Activated CD4-positive, alpha-beta T cell treated with anti-CD3 and anti-CD28 coated beads, Interleukin-2, amount 50 U/mL, for 4 hours (primary cell): ENCODE results near the gene CDC42BPB.
A peak's percentile ranks its signal among the peaks of the same experiment; 100 is the strongest.

Experiments used
- DNase-seq, 2 experiments: peaks; one replicate each; pipeline ENCODE4 v3.0.0-alpha.2; 2020

Gene CDC42BPB

DNA sequence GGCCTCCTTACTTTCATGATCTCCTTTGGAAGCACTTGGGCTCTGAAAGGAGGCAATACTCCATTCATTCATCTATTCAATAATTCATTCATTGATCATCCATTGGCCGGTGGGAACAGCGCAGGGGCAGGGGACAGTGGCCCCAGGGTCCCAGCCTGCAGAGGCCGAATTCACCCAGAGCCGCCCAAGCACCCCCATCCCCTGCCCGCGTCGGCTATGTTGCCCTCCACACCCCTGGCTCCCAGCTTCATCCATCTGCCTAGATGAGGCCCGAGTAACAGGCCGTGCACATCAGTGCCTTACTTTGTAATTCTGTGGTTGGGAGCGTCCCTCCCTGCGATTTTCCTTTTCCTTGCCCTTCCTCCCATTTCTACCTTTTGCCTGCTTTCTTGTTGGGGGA is 131.7 kb downstream of the CDC42BPB start:
- DNase-seq, result no peak

DNA sequence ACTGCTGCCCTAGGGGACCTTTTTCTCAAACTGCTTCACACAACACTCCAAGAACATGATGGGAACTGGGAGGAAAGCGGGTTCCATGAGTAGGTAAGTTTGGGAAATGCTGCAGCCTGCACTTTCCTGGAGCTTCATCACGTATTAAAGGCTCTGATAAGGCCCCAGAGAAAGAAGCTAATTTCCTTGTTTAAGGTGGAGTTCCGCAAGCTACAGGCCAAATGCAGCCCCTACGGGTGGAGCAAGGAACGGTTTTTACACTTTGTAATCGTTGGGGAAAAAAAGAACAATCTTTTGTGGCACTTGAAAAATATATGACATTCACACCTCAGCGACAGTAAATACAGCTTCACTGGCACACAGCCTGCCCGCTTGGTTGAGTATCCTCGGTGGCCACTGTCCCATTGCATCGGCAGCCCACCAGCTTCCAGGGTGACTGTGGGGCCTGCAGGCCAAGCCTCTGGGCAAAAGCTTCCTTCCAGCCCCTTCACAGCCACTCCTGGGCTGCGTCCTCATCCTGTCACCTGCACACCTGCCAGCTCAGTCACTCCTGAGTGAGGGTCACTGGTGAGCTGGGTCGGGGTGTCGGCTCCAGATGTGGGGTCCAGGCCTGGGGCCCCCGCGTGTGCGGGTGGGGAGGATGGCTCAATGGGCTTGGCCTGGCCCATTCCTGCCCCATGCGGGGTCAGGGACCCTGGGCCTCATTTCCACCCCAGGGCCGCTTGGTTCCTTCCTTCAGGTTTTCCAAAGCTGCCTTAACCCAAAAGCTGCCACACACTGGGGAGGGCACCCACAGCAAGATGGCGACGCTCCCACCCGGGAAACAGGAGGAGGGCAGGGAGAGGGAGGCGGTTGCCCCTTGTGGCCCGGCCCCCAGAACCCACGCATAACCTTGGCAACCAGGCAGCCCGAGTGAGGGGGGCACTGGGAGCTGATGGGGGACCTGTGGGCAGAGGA is 132.4 kb downstream of the CDC42BPB start:
- DNase-seq, result no peak

DNA sequence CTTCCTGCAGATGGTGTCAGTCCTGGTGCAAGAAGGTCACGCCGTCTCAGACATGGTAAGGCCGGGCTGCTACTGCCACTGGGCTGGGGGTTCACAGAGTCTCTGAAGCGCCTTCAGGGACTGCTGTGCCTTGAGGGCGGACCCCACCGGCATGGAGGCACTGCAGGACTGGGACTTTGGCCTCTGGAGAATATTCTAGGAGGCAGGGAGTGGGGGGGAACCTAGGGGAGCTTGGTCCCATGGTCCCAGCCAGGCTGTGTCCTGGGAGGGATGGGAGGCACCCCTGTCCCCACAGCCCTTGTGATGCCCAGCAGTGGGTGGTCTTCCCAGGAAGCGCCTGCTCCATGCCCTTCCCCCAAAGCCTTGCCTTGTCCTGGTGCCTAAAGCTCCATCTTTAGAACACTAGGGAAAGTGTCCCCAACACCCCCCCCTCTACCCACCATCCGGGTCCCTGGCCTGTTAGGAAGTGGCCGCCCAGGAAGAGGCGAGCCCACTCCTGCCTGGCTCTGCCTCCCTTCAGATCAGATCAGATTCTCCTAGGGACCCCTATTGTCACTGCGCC is 133.3 kb downstream of the CDC42BPB start:
- DNase-seq, result no peak

DNA sequence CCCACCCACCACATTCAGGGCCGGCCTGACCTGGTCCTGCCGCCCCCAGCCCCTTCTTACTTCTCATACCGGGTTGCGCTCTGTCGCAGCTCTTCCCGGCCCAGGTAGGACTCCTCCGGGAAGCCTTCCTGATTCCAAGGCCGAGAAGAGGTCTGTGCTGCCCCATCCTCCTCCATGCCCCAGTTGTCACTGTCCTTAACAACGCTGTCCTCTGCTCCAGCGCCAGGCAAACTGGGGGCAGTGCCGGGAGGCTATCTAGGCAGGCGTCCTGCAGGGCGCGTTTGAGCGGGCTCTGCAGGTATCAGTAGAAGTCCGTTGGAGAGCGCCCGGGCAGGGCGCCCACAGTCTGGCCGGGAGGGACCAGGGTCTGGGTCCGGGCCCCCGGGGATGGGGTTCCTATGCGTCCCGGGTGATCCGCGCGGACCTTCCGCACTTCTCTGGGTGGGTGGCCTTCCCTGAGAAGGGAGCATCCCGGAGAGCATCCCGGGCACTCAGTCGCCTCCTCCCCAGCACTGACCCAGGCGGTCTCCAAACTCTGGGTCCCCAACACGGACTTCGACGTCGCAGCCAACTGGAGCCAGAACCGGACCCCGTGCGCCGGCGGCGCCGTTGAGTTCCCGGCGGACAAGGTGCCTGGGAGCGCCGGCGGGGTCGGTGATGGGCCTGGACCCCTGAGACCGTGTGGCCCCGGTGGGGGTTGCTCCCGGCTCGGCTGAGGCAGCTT is 134.0 kb downstream of the CDC42BPB start:
- no peak for DNase-seq

DNA sequence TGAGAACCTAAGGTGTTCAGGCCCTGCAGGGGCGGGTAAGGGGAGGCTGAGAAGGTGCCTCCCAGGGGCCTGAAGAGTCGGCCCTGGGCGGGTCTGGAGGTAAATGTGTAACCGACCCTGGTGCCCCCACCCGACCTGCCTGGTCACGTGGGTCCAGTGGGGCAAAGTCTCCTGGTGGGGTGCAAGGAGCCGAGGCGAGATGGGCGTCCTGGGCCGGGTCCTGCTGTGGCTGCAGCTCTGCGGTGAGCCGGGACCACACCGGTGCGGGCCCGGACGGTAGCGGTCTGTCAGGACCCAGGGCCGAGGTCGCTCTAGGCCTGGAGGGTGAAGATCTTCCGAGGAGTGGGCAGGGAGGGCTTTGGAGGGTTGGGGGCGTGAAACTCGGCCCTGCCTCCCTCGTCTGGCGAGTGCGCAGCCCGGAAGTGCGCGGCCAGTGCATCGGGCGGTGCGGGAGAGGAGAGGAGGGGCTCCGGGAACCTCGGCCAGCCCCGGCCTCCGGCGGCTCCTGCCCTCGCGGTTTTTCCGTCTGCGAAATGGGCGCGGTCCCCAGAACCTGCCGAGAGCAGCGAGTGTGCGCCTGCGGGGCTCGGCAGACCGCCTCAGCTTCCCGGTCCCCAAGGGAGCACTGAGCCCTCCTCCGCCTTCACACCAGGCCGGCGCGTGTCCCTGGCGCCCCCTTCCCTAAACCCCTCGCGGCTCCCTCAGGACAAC is 134.7 kb downstream of the CDC42BPB start, which contains the start of gene AMN:
Gene AMN (plus strand): TSS at position 174 of the 711 bp plus-strand sequence. CDS start 26 bp downstream, at position 200.
- DNase-seq, result no peak

DNA sequence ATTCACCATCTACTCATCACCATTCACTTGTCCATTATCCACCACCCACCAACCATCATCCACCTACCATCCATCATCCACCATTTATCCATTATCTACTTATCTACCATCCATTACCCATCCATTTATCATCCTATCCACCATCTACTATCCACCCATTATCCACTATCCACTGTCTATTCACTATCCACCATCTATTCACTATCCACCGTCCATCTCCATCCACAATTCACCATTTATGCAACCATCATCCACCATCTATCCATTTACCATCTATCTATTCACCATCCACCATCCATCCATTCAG is 136.4 kb downstream of the CDC42BPB start:
- no peak for DNase-seq

DNA sequence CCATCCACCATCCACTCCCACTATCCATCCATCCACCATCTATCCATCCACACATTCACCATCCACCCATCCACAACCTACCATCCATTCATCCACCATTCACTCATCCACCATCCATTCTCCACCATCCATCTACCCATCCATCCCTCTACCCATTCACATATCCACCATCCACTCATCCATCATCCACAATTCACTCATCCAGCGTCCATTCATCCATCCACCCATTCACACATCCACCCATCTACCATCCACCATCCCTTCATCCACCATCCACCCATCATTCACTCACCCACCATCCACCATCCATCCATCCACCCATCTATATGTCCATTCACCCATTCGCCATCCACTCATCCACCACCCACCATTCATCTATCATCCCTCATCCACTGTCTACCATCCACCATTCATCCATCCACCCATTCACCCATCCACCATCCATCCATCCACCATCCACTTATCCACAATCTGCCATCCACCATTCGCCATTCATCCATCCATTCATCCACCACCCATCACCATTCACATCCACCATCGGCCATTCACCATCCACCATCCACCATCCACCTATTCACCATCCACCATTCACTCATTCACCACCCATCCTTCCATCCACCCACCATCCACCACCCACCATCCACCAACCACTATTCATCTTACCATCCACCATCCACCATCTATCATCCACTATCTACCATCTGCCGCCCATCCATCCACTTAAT is 136.9 kb downstream of the CDC42BPB start:
- no peak for DNase-seq

DNA sequence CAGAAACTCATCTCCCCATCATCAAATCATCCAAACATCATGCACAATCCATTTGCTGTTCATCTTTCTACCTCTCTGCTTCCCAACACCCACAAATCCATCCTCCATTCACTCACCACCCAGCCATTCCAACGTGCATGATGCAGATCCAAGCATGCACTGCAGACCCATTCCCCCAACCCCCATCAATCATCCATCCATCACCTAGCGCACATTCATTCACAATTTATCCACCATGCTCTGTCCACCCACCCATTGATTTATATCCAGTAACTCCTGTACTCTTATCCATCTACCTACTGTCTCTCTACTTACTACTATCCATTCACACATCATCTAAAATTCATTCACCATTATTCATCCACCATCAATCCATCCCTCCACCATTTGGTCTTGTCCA is 138.9 kb downstream of the CDC42BPB start:
- DNase-seq, result no peak

DNA sequence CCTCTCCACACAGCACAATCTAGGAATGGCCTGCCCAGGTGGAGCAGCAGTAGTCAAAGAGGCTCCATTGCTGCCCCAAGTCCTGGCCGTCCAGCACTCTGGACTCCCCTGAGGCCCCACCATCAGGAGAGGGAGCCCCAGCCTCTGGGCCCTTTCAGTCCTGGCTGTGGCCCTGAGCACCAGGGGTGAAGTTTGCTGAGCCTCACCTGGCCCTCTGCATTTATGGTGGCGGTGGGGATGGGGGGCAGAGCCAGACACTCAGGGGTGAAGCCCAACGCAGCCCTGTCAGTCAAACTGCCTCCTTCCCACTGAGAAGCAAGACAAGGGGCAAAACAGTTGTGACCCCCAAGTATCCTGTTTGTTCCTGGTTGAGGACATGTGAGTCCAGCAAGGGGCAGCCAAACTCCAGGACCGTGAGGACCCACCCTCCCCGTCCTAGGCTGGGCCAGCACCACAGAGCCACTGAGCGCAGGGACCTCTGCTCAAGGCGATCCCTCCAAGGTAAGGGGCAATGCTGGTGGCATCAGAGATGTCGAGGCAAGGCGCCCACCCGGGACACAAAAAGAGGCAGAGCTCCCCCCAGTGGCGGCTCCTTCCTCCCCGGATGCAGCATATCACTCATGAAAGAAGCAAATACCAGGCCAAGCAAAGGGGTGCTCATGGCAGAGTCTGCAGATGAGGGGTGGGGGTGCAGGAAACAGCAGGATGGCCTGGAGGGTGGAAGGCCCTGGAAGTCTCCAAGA is 139.7 kb downstream of the CDC42BPB start:
- peak; percentile 44 to 58 for DNase-seq

DNA sequence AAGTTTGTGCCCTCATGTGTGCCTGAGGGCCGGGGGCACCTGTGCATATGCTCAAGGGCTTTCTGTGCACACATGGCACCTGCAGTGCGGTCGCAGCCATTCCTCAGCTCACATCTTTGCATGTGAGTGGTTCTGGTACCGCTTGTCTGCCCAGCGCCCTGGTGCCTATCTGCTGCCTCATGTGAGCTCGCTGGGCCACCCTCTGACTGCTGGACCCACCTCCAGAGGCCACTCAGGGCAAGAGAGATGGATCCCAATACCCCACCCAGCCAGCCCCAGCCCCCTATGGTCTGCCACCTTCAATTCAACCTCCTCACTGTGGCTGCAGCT is 140.3 kb downstream of the CDC42BPB start:
- no peak for DNase-seq

DNA sequence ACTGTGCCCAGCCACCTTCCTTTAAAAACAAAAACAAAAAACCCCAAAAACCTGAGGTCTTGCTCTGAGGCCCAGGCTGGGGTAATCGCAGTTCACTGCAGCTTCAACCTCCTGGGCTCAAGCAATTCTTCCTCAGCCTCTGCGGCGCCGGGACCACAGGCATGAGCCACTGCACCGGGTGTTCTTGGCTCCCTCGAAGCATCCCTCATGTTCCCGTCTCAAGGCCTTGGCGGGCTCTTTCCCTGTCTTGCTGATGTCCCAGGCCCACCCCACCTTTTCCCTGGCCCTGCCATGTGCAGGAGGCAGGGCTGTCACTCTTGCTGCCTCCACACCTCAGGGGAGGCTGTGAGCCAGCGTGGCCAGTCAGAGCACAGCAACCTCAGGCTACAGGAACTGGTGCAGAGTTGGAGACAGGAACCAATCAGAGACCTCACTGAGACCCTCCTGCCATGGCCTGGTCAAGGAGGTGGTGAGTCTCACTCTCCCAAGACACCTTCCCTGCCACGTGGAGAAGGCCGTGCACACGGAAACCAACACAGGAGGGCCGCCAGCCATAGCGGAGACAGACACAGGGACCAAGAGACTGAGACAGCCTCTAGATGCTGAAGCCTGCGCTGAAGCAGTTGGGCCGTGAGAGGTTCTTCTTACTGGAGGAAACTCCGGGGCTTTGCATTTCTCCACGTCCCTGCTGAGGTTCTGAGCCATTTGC is 140.8 kb downstream of the CDC42BPB start:
- no peak for DNase-seq

DNA sequence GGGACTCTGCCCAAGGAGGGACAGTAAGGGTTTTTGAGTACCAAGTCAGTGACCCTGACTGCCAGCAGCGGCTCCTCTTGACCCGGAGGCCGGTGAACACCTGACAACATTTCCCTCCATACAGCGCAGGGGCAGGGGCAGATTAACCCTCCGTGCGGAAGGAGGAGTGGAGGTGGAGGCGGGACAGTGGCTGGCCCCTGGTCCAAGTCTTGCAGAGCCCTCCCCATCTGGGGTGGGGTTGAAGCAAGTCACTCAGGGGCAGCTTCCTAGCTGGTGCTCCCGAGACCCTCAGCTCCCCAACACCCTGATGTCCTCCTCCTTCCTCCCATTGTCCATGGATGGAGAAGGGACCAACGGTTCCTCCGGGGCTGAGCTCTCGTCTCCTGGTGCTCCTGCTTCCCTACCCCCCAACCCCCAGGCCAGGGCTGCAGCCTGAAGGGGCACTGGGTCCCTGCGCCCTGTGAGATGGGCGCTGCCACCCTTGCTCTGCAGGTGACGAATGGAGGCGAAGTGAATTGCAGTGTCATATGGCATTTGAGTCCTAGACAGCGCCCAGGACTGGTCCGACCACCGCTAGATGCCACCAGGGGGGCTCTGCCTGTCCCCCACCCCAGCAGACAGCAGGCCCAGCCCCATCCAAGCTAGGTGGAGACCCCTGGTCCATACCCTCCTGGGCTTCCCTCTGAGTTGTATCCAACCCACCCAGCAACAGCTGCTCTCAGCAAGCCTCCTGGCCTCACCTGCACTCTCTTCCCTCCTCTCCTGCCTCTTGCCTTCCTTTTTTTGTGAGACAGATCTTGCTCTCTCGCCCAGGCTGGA is 141.8 kb downstream of the CDC42BPB start:
- DNase-seq, result no peak

DNA sequence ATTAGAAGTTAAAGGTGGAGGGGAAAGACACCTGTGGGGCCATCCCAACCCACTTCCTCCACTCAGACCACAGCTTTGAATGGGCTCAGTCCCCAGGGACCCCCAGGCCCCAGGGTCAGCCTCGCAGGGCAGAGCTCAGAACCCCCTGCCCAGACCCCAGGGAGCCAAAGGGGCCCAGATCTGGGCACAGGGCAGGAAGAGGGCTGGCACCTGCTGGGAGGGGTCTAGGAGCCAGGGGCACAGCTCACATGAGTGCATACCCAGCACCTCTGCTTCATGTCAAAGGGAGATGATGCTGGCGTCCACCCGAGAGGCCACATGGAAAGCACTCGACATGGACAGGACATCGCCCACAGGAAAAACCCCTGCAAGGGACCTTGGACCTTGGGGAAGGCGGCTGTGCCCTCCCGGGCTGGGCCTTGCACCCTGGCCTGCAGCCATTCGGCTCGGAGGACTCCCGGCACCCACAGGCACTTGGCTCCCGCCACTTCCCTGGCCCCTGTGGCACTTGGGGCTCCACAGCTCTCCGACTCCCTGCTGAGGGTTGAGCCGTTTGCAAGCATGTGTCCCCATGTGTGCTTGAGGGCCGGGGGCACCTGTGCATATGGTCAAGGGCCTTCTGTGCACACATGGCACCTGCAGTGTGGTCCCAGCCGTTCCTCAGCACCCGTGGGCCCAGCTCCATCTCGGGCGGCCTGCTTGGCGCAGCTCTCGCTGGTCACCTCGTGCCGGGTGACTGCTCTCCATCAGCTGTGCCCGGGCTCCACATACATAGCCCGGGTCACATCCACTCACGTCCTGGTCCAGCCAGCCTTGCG is 142.7 kb downstream of the CDC42BPB start:
- DNase-seq, result no peak

DNA sequence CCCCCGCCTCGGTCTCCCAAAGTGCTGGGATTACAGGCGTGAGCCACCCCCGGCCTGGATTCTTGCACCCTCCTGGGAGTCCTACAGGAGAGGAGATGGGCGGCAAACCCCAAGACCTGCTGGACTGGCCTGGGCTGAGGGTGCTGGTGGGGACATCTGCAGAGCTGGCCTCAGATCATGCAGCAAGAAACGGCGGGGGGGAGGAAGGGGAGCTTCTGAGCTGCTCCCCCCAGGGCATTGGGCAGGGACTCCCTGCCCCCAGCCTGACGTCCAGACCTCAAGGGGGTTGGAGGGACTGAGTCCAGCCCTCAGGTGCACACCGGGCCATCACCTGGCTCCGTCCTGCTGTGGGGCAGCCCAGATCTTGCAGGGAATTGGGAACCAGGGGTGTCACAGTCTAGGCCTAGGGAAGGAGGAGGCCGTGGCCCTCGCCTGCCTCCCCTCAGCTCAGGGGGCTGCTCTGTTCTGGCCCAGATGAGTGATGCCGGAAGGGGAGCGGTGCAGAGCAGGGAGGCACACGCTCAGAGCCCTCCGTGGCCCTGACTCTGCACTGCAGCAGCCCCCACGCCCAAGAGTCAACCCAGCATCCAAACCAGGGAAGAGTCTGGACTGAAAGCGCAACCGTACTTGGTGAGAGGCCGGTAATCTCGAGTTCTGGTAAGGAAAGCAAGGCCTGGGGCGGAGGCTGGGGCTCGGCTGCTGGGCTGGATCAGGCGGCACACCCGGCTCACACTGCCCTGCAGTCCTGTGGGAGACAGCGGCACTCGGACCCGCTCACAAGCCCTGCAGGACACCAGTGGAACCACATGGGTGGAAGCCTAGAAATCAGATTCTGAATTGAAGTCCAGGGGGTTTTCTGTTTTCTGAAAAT is 143.8 kb downstream of the CDC42BPB start:
- no peak for DNase-seq

DNA sequence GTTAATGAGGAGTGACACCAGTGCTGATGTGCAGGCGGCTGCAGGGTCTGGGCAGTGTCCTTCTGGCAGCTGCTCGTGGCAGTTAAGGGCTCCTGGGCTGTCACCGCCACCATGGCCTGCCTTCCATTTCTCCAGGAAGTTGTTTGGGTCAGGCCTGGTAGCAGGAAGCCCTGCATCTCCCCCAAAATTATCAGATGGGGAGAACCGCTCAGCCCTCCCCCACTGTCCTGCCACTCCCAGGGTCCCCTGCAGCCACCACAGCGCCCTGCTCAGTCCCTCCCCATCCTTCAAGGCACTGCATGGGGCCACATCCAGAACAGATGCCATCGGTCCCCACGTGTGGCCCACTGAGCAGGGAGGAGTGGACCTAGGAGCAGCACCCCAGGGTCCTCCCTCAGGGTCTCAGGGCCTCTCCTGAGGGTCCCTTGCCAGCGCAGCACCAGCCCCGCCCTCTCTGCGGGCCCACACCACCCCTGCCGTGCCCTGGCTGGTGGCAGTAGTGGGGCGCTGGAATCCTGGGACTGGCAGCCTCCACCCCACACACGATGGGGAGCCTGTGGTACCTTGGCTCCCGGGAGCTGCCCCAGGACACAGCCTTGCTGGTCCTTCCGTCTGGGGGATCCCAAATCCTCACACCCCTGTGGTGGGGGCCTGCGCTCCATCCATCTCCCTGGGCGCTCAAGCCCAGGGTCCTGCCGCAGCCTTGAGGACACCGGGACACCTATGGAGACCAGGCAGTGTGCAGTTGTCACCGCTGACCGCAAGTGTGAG is 145.2 kb downstream of the CDC42BPB start:
- no peak for DNase-seq

DNA sequence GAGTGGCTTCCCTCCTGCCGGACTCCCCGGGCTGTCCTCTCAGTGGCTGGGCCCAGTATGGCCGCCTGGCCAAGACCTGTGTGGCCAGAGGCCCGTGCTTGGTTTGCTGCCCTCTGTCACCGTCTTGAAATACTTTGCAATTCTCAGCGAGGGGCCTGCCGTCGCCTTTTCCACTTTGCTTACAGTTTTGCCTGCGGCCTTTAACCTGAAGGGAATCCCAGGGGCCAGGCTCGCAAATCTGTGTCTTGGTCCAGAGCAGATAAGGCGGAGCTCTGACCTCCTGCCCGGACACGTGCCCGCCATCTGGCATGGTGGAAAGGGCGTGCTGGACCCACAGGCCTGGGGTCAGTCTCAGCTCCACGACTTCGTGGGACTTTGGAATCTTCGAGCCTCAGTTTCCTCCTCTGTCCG is 145.8 kb downstream of the CDC42BPB start:
- no peak for DNase-seq

DNA sequence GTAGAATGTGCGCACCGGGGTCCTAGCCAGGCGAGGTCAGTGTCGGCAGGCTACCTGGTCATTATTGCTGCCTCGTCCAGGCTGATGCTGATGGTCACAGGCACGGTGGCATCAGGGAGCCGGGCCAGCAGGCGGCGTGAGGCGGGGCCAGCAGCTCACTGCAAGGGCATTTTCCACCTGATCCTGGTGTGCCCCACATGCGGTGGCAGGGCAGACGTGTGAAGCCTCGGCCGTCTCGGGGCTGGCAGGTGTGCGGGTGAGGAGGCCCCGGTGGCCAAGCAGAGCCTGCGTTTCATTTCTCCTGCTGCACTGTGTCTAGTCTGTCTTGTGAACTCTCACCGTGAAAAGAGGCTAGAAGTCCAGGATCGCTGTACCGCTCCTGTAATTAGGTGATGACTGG is 146.9 kb downstream of the CDC42BPB start:
- no peak for DNase-seq

DNA sequence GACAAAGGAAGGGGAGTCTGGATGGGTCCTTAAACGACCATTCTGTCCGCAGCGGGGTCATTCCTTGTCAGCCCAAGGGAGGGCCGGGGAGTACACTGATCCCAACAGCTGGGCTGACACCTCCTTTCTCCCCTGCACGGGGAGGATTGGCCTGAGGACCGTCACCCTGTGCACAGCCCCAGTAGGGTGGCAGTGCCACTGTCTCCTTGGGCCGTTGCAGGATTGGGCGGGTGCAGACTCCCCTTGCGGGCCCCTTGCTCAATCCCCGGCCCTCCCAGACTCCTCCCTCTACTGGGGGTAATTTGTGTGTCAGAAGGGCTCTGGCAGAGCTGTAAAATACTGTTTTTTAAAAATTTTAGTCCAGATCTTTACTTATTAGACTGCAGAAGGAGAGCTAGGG is 147.4 kb downstream of the CDC42BPB start:
- DNase-seq, result no peak
